ENCODE data around the gene MZT2A.
"Not testable (repeated sequence)": the region's sequence is repeated elsewhere in the genome, so short reads cannot be mapped to it uniquely, and the experiment has no call there.

The MZT2A gene

GRCh38 chr2:131445896-131446295 lies 46.3 kb downstream of the MZT2A start:
- DNase-seq = no peak

GRCh38 chr2:131445515-131445797 lies 46.7 kb downstream of the MZT2A start:
- not testable (repeated sequence) for DNase-seq

GRCh38 chr2:131444736-131445514 lies 47.3 kb downstream of the MZT2A start:
- not testable (repeated sequence) for DNase-seq

- not testable (repeated sequence) for DNase-seq
Measured at GRCh38 chr2:131440742-131441468, 51.3 kb downstream of the MZT2A start.

All from activated CD8-positive, alpha-beta memory T cell treated with anti-CD3 and anti-CD28 coated beads, Interleukin-2, amount 50 U/mL, for 48 hours (primary cell).